Measurements from ENCODE around the gene SORD.

GRCh38 chr15:45023659-45024225 lies 747 bp downstream of the SORD start:
- TF ChIP-seq CTCF (IDR thresholded peaks at IDR 0.05) (no peak), ZFX (IDR thresholded peaks at IDR 0.05; ENCODE audit: borderline replicate concordance) (no peak)
